Head of caudate nucleus (tissue), 42 donors: ENCODE data around the gene PARD3.
"Not testable (repeated sequence)": the region's sequence is repeated elsewhere in the genome, so short reads cannot be mapped to it uniquely, and the experiment has no call there.

Source experiments
- DNase-seq, 42 donors: peaks; one replicate each; pipeline versions ENCODE4 v3.0.0 to v3.0.0-alpha.2; 2020 to 2021; ENCODE audit warnings: mixed read lengths in 7 of 42
- intact Hi-C: fragments of 100-400 bp; cut with DNase I; formaldehyde crosslinking; loops from one replicate; pipeline ENCODE4 v1.15.0; 2022

The PARD3 gene

DNA sequence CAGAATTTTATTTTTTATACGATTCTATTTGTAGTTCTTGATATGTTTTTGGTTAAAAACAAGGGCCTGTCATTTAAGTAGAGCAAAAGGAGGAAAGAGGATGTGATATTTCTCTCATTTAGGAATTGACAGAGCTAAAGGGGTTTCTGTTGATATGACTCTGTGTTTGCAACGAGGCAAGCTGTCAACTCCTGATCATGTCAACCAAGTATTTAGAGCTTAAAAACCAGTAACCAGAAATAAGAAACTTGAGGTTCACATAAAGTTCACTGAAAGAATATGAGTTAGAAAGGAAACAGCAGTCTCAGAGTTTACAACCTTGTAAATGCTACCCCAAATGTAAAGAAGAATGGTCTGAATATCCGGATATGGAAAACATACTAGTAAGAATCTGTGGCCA is 434.2 kb downstream of the PARD3 start:
- no peak for DNase-seq

DNA sequence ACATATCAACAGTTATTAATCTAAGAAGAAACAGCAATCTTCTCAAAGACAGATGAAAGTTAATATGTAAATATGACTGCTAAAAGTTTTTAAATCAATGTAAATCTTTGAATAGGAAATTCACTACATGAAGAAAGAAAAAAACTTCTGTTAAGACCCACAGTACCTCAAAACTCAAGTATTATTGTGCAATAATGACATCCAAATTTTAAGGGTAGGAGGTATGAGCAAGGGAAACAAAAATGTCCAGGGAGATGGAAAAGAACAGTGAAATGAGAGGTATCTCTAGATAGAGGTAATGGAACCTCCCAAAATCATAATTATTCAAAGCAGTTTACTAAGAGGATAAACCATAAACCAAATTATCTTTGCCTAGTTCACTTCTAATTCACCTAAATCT is 436.8 kb downstream of the PARD3 start:
- intact Hi-C loops: no loop called here
- no peak for DNase-seq

More for the DNA sequence above, 434.2 kb downstream of the PARD3 start:
- intact Hi-C loops: no loop called here

DNA sequence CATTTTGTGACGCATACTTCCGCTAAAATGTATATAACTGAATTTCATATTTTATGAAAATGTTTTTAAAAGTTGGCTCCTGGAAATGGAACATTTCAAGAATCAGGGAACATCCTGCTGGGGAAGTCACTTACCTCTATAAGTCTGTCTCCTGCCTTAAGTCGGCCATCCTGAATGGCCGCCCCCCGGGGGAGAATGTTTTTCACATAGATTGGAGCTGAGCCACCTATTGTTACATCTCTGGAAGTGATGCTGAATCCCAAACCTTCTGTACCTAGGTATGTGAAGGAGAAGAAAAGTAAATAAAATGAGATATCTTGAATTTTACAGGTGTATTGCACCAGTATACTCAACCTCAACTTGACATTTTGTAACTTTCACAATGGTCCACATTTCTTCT is 437.3 kb downstream of the PARD3 start:
- no peak for DNase-seq
- intact Hi-C loops: no loop called here

DNA sequence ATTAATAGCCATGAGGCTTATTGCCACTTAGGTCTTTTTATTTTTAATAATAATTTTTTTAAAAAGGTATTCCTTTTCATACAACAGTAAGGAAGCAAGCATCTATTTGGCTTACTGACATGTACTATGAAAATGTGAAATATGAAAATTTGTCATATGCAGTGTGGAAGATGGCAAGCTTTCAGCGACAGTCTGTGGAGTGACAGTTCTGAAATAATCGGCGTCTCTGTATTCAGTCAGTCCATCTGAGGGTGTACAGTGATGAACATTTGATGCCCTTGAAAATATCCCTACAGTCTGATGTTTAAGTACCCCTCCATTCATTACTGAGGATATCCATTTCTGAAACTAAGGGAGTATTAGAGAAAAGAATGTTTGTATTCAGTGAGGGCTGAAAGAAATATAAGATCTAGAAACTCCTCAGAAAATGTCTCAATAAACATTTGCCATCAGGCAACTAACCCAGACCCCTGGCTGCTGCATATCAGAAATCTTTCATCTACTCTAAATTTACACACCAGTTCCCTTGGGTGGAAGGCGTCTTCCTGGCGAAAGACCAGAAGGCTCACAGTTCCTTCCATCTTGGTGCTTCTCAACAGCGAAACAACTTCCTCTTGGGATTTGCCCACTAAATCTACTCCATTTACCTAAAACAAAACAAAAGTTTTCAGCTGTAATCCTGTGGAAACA is 440.6 kb downstream of the PARD3 start:
- peak in 11 of 42 donors; percentile 4 to 34 (median 15) for DNase-seq
- intact Hi-C loops: no loop called here

DNA sequence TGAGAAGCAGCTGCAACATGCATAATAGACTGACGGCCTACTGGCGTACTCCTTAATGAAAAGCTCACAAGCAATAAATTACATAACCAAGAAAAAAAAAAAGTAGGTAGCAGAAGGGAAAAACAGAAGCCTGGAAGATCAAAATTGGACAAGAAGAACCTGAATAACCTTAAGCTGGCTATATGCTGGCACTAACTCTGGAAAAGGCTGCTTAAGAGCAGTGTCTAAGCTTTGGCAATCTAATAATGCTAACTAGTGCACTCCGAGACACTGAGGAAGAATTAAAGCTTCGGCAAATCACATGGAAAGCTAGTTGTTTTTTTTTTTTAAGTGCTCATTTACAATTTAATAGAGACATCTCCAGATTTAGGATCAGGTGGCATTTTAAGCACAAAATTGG is 441.9 kb downstream of the PARD3 start:
- intact Hi-C loops: no loop called here

DNA sequence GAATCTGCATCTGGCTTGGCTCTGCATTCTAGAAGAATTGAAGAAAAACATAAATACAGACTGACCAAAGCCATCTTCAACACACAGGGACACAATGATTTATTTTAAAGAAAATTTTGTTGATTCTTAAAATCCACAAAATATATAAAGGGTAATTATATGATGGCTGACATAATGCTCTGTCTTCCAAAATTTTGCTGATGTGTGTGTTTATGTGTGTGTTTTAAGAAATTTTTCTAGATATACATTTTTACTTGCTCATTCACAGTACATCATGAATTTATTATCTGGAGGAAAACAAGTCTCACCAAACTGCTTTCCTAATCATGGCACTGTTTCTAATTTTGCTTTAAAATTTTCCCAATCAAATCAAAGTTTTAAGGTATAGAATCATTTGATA is 442.6 kb downstream of the PARD3 start:
- intact Hi-C loops: no loop called here
- DNase-seq: no peak

More for the DNA sequence above, 441.9 kb downstream of the PARD3 start:
- peak in 1 of 42 donors; percentile 6 for DNase-seq

DNA sequence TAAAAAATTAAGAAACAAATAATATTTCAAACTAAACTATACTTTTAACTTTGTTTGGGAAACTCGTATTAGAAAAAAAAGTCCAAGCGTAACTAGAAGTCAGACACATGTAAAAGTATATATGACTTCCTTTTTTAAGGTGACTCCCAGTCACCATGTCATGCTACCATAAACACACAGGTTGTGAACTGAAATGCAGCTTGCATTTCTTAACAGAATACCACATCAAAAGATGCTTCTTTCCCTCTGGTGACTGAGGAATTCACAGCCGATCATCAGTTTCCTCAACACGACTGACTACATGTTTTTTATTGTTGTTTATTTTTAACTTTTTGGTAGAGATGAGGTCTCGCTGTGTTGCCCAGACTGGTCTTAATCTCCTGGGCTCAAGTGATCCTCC is 445.0 kb downstream of the PARD3 start:
- intact Hi-C loops: no loop called here

DNA sequence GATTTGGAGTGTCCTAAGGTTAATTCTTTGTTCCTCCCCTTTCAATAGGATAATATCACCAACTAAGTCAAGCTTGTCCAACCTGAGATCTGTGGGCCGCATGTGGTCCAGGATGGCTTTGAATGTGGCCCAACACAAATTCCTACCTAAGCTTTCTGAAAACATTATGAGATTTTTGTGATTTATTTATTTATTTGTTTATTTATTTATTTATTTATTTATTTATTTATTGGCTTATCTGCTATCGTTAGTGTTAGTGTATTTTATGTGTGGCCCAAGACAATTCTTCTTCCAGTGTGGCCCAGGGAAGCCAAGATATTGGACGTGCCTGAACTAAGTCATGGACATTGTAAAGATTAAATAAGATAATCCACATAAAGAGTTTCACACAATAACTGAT is 446.0 kb downstream of the PARD3 start:
- intact Hi-C loops: no loop called here
- DNase-seq: no peak

More for the DNA sequence above, 445.0 kb downstream of the PARD3 start:
- no peak for DNase-seq

DNA sequence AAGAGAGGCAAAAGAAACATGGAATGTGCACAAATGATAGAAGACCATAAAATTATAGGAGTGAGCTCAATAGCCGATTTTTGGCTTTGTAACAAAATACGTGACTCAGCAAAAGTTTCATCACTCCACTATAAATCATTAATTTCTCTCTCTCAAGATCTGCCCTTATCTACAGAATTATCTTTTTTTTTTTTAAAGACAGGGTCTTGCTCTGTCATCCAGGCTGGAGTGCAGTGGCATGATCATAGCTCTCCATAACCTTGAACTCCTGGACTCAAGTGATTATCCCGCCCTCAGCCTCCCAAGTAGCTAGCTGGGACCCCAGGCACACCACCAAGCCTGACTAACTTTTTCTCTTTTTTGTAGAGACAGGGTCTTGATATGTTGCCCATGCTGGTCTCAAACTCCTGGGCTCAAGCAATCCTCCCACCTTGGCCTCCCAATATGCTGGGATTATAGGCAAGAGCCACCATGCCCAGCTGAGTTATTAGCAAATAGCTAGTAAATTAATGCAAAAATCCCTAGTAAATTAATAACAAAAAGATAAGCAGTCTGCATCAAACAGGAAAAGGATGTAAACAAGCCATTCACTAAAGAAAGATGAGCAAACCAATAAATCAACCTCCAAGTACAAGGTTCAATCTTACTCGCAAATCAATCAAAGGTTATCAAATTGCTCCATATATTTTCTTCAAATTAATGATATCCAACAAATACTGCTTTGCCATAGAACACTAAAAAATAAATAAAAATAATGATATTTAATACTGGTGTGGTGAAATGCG is 450.7 kb downstream of the PARD3 start:
- intact Hi-C loops: no loop called here
- no peak for DNase-seq

DNA sequence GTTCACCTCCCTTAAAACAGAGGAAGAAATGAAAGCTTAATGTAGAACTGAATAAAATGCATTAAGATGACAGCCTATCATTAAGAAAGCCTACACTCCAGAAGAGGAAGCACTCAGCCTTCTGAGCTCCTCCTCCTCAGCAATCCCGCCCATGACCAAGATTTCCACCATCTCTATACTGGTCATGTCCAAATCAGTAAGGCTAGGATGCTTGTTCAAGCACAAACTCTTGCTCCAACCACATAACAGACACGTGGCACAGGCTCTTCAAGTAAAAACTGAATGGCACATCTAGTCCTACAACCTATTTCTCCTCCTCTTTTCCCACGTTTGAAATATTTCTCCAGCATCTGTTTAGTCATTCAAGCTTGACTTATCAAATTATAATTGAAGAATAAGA is 454.1 kb downstream of the PARD3 start:
- intact Hi-C loops: no loop called here
- no peak for DNase-seq

DNA sequence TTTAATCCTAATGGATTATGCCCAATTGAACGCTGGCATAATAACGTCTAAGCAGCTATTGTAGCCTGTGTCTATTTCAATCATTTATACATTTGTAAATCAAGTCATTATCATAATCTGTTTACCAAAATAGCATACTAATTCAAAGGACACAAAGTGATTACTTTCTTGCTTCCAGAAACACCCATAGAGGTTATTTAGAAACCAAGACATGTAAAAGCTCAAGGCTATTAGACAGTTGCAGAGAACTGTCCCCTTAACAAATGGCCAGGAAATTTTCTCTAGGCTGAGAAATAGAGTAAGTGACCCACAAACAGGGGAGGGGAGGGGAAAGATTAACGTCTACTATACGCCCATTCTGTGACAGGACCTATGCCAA is 455.7 kb downstream of the PARD3 start:
- intact Hi-C loops: no loop called here
- DNase-seq: no peak

DNA sequence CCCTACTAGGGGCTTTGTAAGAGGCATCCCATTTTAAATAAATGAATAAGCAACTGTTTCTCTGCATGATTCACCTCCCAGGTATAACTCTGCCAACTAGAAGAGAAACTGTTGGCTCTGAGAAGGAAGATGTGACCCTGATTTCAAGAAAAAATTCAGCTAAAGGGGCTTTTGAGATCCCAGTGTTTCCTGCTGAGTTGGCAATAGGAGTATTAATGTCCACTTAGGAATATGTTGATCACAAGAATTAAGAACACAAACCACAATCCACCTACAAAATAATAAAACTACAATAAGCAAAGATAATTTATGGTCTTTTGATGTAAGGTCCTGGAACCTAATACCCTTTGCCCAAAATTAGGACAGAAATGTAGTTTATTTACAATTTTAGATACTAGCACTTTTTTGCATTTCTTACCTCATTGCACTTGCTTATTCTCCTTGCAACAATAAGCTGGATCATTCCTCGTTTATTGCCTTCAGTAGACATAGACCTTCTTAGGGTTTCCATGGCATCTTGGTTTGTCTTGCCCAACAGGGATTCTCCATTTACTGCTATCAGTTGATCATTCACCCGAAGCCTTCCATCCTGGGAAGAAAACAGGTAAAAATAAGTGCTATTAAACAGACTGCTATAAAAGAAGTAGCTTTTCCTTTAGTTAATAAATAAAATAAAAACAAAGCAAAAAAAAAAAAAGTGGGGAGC is 456.2 kb downstream of the PARD3 start:
- no peak for DNase-seq
- intact Hi-C loops: no loop called here

DNA sequence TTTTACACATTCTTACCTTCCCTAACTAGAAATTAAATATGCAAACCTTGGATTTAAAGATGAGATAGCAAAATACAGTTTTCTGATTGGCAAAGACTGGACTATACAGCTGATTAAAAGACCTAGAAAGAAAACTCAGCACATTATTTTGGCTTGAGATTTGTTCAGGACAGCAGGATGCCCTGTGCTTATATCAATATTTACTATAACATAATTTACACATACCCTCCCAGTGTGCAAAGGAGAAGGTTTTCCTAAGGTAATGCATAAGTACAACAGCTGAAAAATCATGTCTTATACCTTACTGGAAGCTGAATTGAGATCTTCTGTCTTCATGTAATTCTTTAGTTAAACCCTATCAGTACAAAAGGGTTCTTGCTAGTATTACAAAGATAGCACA is 458.6 kb downstream of the PARD3 start:
- no peak for DNase-seq
- intact Hi-C loops: no loop called here

DNA sequence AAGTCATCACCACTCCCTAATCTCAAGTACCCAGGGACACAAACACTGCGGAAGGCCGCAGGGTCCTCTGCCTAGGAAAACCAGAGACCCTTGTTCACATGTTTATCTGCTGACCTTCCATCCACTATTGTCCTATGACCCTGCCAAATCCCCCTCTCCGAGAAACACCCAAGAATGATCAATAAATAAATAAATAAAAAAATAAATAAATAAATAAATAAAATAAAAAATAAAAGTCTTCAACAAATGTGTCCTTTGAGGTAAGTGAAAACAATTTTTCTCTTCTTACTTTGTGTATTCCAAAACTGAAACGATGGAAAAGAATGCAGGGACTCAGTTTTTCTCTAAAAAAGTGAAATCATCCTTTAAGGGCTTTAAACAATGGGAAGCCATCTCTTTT is 461.6 kb downstream of the PARD3 start:
- intact Hi-C loops, DNase-seq: not testable (repeated sequence)

DNA sequence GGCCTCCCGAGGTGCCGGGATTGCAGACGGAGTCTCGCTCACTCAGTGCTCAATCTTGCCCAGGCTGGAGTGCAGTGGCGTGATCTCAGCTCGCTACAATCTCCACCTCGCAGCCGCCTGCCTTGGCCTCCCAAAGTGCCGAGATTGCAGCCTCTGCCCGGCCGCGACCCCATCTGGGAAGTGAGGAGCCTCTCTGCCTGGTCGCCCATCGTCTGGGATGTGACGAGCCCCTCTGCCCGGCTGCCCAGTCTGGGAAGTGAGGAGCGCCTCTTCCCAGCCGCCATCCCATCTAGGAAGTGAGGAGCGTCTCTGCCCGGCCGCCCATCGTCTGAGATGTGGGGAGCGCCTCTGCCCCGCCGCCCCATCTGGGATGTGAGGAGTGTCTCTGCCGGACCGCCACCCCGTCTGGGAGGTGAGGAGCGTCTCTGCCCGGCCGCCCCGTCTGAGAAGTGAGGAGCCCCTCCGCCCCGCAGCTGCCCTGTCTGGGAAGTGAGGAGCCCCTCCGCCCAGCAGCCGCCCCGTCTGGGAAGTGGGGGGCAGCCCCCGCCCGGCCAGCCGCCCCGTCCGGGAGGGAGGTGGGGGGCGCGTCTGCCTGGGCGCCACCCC is 462.4 kb downstream of the PARD3 start:
- DNase-seq, intact Hi-C loops: not testable (repeated sequence)

DNA sequence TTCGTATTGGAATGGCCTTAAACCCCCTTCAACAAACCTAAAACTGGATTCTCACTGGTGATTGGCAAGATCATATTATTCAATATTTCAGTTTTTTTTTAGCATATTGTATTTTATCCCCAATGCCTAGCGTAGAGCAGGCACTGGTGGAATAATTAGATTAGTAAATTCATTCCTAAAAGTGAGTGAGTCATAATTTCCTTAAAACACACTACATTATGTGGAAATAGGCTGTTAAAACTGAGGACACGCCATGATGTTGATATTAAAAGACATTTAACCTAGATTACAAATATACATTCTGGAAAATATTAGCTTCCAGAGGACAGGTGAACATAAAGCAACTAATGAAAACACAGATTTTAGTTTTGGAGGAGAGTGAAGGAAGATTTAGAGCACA is 463.9 kb downstream of the PARD3 start:
- no peak for DNase-seq
- intact Hi-C loops: no loop called here

DNA sequence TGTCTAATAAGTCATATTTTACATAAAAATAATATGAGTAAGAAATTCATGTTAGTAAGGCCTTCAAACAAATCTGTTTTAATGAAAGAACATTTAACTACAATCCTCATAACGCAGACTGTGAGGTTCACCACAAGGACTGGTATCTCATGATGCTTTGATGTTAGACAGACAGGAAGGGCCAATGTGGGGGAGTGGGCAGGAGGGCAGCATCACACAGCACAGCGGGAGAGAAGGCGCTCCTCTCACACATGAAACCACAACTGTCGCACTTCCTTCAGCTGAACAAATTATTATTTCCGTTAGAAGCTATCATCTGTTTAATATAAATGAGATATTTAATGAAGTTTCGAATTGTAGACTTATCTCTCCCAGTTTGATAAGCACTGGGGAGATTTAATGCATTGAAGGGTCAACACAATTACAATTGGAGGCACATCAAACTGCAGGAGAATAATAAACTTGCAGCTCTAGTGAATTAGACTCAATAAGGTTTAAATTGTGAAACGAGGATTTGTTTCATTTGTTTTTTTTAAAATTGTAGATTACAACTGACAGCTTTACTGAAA is 466.1 kb downstream of the PARD3 start:
- intact Hi-C loops: no loop called here

DNA sequence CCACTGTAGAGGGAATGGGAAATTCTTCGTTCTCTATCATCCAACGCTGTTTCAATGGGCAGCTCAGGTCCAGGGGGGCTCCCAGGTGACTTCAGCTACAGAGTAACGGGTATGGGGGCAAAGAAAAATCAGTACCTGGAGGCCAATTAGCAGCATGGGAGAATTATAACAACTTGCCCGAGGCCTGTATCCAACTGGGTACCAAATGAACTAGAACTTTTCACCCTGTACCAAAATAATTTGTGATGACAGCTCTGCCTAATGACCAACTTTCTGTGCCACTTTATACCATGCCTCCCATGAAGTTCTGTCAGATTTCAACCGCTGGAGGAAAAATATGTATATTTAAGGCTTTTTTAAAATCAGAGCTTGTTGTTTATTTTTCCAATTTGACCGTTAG is 467.1 kb downstream of the PARD3 start:
- DNase-seq: no peak
- intact Hi-C loops: no loop called here

More for the DNA sequence above, 466.1 kb downstream of the PARD3 start:
- DNase-seq: no peak

DNA sequence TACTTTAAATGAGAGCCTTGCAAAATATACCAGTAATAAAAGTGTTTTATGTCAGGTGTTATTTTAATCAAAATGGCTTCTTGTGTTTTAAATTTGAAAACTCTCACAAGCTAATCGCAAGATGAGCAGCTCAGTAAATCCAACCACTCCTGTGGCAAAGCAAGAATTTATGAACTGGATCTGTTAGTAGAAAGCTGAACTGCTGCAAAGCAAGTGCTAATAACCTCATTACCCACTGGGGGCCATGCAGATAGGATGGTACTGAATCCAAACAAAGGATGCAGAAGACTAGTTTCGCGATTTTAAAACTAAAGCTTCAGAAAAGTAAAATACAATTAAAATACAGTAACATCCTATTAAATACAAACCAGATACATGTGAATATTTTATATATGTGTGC is 468.0 kb downstream of the PARD3 start:
- intact Hi-C loops: no loop called here
- DNase-seq: no peak
